Mammary microvascular endothelial cell (primary cell): Measurements from ENCODE around the gene BTRC. TPM values are rescaled to one million over a fixed set of nuclear protein-coding genes. Genes with fewer than 3 reads are reported as not detected.

Source experiments
- total RNA-seq: library from RNA; depleted of rRNA; stranded (reverse); fragments of >200 nt; gene quantifications from 2 replicates; pipeline ENCODE4 v1.2.3, GENCODE V29; 2015

The BTRC gene
- total RNA-seq, result 8.3 and 8.9 TPM in 2 replicates

DNA sequence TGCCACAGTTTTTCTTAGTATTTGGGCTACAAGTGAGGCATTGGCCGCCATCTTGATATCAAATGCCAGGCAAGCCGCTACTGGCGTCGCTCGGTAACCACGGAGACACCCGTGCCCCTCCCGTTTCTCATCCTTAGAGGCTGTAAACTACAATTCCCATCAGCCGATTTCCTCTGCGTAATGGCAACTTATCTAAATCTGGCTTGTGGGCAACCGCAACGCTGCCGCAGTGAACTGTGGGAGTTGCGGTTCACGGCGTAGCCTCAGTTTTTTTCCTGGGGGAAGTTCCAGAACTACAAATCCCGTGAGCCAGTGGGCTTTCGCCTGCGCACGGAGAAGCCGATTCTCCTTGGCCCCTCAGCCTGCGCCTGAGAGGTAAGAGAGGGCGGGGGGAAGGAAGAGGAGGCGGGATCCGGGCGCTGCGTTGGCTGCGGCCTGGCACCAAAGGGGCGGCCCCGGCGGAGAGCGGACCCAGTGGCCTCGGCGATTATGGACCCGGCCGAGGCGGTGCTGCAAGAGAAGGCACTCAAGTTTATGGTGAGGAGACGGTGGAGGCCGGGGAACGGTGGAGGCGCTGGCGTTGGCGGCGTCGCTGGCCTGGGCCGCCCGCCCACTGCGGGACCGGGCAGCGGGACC is at the start of gene BTRC:
Gene BTRC, plus strand, starts transcription at position 474 of the 636 bp plus-strand sequence. Its CDS starts 16 bp downstream, at position 490.

DNA sequence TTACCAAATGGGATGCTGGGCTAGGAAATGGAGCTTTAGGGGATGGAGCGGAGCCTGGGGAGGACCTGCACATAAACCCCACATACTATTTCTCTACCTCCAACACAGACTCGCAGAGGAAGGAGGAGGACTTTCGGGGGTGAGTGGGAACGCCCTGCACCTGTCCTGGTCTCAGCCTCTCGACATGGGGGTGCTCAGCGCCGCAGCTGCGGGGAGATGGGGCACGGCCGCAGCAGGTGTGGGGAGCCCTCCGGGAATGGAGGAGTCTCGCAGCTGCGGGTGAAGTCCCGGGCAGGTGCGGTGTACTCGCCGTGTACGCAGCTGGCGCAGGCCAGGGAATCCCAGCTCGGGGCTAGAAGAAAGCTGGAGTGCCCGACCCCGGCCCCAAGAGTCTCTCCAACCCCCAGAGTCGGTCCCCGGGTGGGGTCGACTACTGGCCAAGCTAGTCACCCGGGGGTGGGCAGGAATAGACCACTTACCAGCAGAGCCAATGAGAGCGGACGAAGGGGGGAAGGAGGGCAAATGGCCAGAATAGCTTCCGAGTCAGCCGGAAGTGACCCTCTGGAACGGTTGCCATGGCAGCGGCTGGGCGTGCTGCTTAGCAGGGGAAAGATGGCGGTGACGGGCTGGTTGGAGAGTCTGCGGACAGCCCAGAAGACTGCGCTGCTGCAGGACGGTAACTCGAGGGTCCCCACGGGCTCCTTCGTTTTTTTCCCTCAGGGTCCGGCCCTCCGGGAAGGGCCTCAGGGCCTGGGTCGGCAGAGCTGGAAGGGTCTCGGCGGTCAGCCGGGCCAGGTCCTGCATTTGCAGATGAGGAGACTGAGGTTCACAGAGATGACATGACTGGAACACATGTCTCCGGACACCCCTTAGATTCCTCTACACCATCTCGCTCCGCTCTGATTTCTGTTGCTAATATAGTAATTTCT is 234.0 kb downstream of the BTRC start, which contains the start of the genes DPCD and POLL:
Gene DPCD, plus strand, starts transcription at position 597 of the 929 bp plus-strand sequence. Its CDS starts 16 bp downstream, at position 613.
Gene POLL, minus strand, starts transcription at position 533 of the 929 bp plus-strand sequence. CDS start 897 bp downstream, outside the sequence.

Other genes starting within 250 kb of the BTRC start
- not detected in 2 replicates for gene TLX1, start 222.9 kb upstream of the BTRC start, total RNA-seq
- gene LBX1, start 124.7 kb upstream of the BTRC start, total RNA-seq, result not detected in 2 replicates
- 14.3 and 14.6 TPM in 2 replicates for gene POLL, start 234.1 kb downstream of the BTRC start, total RNA-seq
- 43.1 and 52.2 TPM in 2 replicates for gene DPCD, start 234.2 kb downstream of the BTRC start, total RNA-seq